ENCODE results near the gene PPARD.

DNA sequence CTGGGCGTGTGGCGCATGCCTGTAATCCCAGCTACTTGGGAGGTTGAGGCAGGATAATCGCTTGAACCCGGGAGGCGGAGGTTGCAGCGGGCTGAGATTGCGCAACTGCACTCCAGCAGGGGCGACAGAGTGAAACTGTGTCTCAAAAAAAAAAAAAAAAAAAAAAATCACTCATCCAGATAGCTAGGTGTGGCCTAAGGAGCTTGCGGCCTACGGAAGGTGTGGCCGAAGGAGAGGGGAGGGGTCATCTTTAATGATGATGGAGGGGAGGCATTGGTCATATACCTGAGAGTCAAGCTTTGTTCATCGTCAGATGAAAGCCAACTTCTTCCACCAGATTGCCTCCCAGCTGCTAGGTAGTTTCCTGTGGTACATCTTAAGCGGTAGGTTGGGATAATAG is 801 bp upstream of the PPARD start:
- TF ChIP-seq, protein P1, sequence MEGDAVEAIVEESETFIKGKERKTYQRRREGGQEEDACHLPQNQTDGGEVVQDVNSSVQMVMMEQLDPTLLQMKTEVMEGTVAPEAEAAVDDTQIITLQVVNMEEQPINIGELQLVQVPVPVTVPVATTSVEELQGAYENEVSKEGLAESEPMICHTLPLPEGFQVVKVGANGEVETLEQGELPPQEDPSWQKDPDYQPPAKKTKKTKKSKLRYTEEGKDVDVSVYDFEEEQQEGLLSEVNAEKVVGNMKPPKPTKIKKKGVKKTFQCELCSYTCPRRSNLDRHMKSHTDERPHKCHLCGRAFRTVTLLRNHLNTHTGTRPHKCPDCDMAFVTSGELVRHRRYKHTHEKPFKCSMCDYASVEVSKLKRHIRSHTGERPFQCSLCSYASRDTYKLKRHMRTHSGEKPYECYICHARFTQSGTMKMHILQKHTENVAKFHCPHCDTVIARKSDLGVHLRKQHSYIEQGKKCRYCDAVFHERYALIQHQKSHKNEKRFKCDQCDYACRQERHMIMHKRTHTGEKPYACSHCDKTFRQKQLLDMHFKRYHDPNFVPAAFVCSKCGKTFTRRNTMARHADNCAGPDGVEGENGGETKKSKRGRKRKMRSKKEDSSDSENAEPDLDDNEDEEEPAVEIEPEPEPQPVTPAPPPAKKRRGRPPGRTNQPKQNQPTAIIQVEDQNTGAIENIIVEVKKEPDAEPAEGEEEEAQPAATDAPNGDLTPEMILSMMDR (IDR thresholded peaks at IDR 0.05): no peak
- TF ChIP-seq EP300 (IDR thresholded peaks at IDR 0.05): no peak
- no peak for TF ChIP-seq POLR2A (IDR thresholded peaks at IDR 0.05)
